HTR-8/SVneo (cell line): ENCODE data around the gene PRH1.

Experiments used
- DNase-seq: peaks from one replicate; pipeline ENCODE4 v3.0.0; 2011; ENCODE audit warnings: low spot score, mixed read lengths; ENCODE audit not compliant: insufficient read length
- FAIRE-seq: peaks from 2 replicates; lab custom pipeline; 2011; peaks lifted over from hg19 to GRCh38; lab: Jason Lieb, UNC

The PRH1 gene

DNA sequence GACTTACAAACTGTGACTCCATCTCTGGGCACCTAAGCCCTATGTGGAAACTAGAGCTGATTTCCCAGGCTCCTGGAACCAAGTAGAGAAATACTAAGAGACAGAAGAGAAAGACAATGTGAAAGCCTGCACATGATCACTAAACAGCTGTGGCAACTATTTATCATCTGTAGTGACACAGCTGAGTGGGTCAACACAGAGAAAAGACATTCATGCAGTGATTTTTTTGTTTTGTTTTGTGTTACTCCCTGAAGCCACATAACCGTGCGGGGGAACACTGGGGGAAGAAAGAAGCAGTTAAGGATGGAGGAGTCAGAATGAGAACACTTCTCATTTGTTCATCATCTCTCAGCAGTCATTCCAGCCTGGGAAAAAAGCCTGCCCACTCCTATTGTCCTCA, 36.3 kb downstream of the PRH1 start:
- FAIRE-seq (no peak), DNase-seq (no peak)

DNA sequence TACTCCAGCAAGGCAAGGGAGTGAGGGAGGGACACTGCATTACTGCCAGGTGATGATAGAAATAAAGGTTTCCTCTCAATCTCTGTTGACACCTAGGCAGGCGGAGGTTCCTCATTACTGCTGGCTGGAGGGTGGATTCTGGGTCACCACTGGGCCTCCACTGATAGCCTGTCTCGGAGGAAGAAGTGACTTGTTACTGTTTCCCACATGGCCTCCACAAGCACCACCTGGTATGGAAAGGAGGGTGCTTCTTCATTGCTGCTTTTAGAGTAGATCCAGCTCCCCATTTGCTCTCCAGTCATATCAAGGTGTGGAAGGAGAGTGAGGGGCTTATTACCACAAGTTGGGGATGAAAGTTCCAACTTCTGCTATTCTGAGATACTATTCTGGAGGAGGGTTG, 41.2 kb downstream of the PRH1 start:
- no peak for DNase-seq
- no peak for FAIRE-seq

DNA sequence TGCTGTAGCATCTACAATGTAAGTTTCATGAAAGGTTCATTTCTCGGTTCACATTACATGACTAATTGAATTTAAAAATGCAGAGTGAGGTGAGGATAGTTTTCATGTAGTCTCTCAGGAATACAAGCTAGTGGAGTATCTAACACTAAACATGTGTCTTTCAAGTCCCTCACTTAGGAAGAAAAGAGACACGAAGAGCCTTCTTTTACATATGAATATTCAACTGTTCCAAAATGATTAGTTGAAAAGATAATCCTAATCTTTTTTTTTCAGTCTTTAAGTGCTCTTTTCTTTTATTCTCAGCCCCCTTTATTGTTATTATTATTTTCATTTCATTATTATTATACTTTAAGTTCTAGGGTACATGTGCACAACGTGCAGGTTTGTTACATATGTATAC, 45.6 kb downstream of the PRH1 start:
- no peak for DNase-seq
- no peak for FAIRE-seq
